Measurements from ENCODE around the gene RAX.

The RAX gene

GRCh38 chr18:59242906-59243305, 30.3 kb downstream of the RAX start:
- no peak overlapping the region for H3K4me3 ChIP-seq (ENCODE audit: low read length in 2 of 2)
- H3K4me2 ChIP-seq (ENCODE audit: insufficient read depth, low read length, poor library complexity, severe bottlenecking) = no peak overlapping the region
- H3K9ac ChIP-seq (ENCODE audit: low read depth, low read length, poor library complexity) = no peak overlapping the region
- H2BK120ac ChIP-seq (ENCODE audit: low read depth, low read length) = no peak overlapping the region
- H3K14ac ChIP-seq (ENCODE audit: low read length) = no peak overlapping the region
- H2BK12ac ChIP-seq (ENCODE audit: low read length) = no peak overlapping the region
- H3K79me1 ChIP-seq (ENCODE audit: low read depth, low read length) = no peaks in the 10 kb centered on the region
- H2AFZ ChIP-seq (ENCODE audit: low read length) = no peak overlapping the region
- H4K8ac ChIP-seq (ENCODE audit: low read depth, low read length) = no peak overlapping the region
- H2BK5ac ChIP-seq (ENCODE audit: low read length) = no peak overlapping the region
- H2AK5ac ChIP-seq (ENCODE audit: low read depth, low read length) = no peak overlapping the region
- no peaks in the 10 kb centered on the region for H3K9me3 ChIP-seq (replicated peaks in 1 of 2; ENCODE audit: control insufficient read depth in 2 of 2, insufficient read depth in 1 of 2, low read depth in 1 of 2, low read length in 2 of 2)
- H4K91ac ChIP-seq (ENCODE audit: low read depth, low read length, poor library complexity) = no peak overlapping the region
- peaks cover 0 to 30% (median 0%) of the 10 kb centered on the region in 3 experiments for H3K27me3 ChIP-seq (ENCODE audit: control insufficient read depth in 3 of 3, insufficient read depth in 3 of 3, low read depth in 1 of 3, low read length in 3 of 3)
- no CpG with 5 or more reads among the region's 2 CpGs for WGBS, 2 donors (ENCODE audit: extremely low coverage in 2 of 2, insufficient read length in 2 of 2, insufficient replicate concordance in 1 of 2)
- H3K27ac ChIP-seq (replicated peaks; ENCODE audit: low read length) = no peak overlapping the region
- H3K4ac ChIP-seq (ENCODE audit: low read length) = no peak overlapping the region
- no peaks in the 10 kb centered on the region for H3K4me1 ChIP-seq (ENCODE audit: control insufficient read depth in 2 of 2, insufficient read depth in 1 of 2, low read depth in 1 of 2, low read length in 2 of 2)
- no peak overlapping the region for H3K18ac ChIP-seq (ENCODE audit: low read length)
- no peak overlapping the region for H2BK15ac ChIP-seq (ENCODE audit: low read length)
- no peaks in the 10 kb centered on the region for H3K36me3 ChIP-seq (replicated peaks in 1 of 2; ENCODE audit: control insufficient read depth in 2 of 2, insufficient read depth in 2 of 2, low read length in 2 of 2)
- DNase-seq (ENCODE audit: low spot score) = no peak
- H3K23ac ChIP-seq (ENCODE audit: low read depth, low read length, poor library complexity) = no peak overlapping the region

- Histone ChIP-seq H3K23ac (ENCODE audit: low read depth, low read length, poor library complexity) (no peak overlapping the region), H3K36me3 (replicated peaks in 1 of 2; ENCODE audit: control insufficient read depth in 2 of 2, insufficient read depth in 2 of 2, low read length in 2 of 2) (no peaks in the 10 kb centered on the region), H2AFZ (ENCODE audit: low read length) (no peak overlapping the region), H3K27me3 (ENCODE audit: control insufficient read depth in 3 of 3, insufficient read depth in 3 of 3, low read depth in 1 of 3, low read length in 3 of 3) (peaks cover 0 to 9% (median 0%) of the 10 kb centered on the region in 3 experiments), H3K18ac (ENCODE audit: low read length) (no peak overlapping the region), H3K4me2 (ENCODE audit: insufficient read depth, low read length, poor library complexity, severe bottlenecking) (no peak overlapping the region), H3K79me1 (ENCODE audit: low read depth, low read length) (no peaks in the 10 kb centered on the region), H2BK5ac (ENCODE audit: low read length) (no peak overlapping the region), H3K27ac (replicated peaks; ENCODE audit: low read length) (no peak overlapping the region), H4K8ac (ENCODE audit: low read depth, low read length) (no peak overlapping the region), H2BK12ac (ENCODE audit: low read length) (no peak overlapping the region), H3K9me3 (replicated peaks in 1 of 2; ENCODE audit: control insufficient read depth in 2 of 2, insufficient read depth in 1 of 2, low read depth in 1 of 2, low read length in 2 of 2) (no peaks in the 10 kb centered on the region), H3K14ac (ENCODE audit: low read length) (no peak overlapping the region), H2BK15ac (ENCODE audit: low read length) (no peak overlapping the region), H3K4me3 (ENCODE audit: low read length in 2 of 2) (no peak overlapping the region), H2BK120ac (ENCODE audit: low read depth, low read length) (no peak overlapping the region), H3K4ac (ENCODE audit: low read length) (no peak overlapping the region), H4K91ac (ENCODE audit: low read depth, low read length, poor library complexity) (no peak overlapping the region), H3K9ac (ENCODE audit: low read depth, low read length, poor library complexity) (no peak overlapping the region), H3K4me1 (ENCODE audit: control insufficient read depth in 2 of 2, insufficient read depth in 1 of 2, low read depth in 1 of 2, low read length in 2 of 2) (no peaks in the 10 kb centered on the region), H2AK5ac (ENCODE audit: low read depth, low read length) (no peak overlapping the region)
- WGBS, 2 donors (ENCODE audit: extremely low coverage in 2 of 2, insufficient read length in 2 of 2, insufficient replicate concordance in 1 of 2) = no CpG with 5 or more reads among the region's 4 CpGs
- no peak for DNase-seq (ENCODE audit: low spot score)
These were observed 33.6 kb downstream of the RAX start for GRCh38 chr18:59239642-59240041.

- no peak overlapping the region for H3K9ac ChIP-seq (ENCODE audit: low read depth, low read length, poor library complexity)
- H3K9me3 ChIP-seq (replicated peaks in 1 of 2; ENCODE audit: control insufficient read depth in 2 of 2, insufficient read depth in 1 of 2, low read depth in 1 of 2, low read length in 2 of 2) = no peaks in the 10 kb centered on the region
- H3K4me1 ChIP-seq (ENCODE audit: control insufficient read depth in 2 of 2, insufficient read depth in 1 of 2, low read depth in 1 of 2, low read length in 2 of 2) = no peaks in the 10 kb centered on the region
- H3K23ac ChIP-seq (ENCODE audit: low read depth, low read length, poor library complexity) = no peak overlapping the region
- H3K4ac ChIP-seq (ENCODE audit: low read length) = no peak overlapping the region
- H3K79me1 ChIP-seq (ENCODE audit: low read depth, low read length) = no peaks in the 10 kb centered on the region
- H2BK5ac ChIP-seq (ENCODE audit: low read length) = no peak overlapping the region
- H3K27ac ChIP-seq (replicated peaks; ENCODE audit: low read length) = no peak overlapping the region
- no peak overlapping the region for H4K91ac ChIP-seq (ENCODE audit: low read depth, low read length, poor library complexity)
- no peak overlapping the region for H3K14ac ChIP-seq (ENCODE audit: low read length)
- no peak overlapping the region for H3K4me3 ChIP-seq (ENCODE audit: low read length in 2 of 2)
- no peak overlapping the region for H3K4me2 ChIP-seq (ENCODE audit: insufficient read depth, low read length, poor library complexity, severe bottlenecking)
- no peak for DNase-seq (ENCODE audit: low spot score)
- no peak overlapping the region for H2BK15ac ChIP-seq (ENCODE audit: low read length)
- H3K36me3 ChIP-seq (replicated peaks in 1 of 2; ENCODE audit: control insufficient read depth in 2 of 2, insufficient read depth in 2 of 2, low read length in 2 of 2) = no peaks in the 10 kb centered on the region
- H2BK12ac ChIP-seq (ENCODE audit: low read length) = no peak overlapping the region
- no peak overlapping the region for H2BK120ac ChIP-seq (ENCODE audit: low read depth, low read length)
- no peak overlapping the region for H2AK5ac ChIP-seq (ENCODE audit: low read depth, low read length)
- no peak overlapping the region for H4K8ac ChIP-seq (ENCODE audit: low read depth, low read length)
- H2AFZ ChIP-seq (ENCODE audit: low read length) = no peak overlapping the region
- no peak overlapping the region for H3K18ac ChIP-seq (ENCODE audit: low read length)
- peaks cover 0 to 7% (median 0%) of the 10 kb centered on the region in 3 experiments for H3K27me3 ChIP-seq (ENCODE audit: control insufficient read depth in 3 of 3, insufficient read depth in 3 of 3, low read depth in 1 of 3, low read length in 3 of 3)
These were observed 34.9 kb downstream of the RAX start for GRCh38 chr18:59238385-59238784.

GRCh38 chr18:59233017-59233410, 40.2 kb downstream of the RAX start:
- peaks cover 0 to 23% (median 0%) of the 10 kb centered on the region in 3 experiments for H3K27me3 ChIP-seq (ENCODE audit: control insufficient read depth in 3 of 3, insufficient read depth in 3 of 3, low read depth in 1 of 3, low read length in 3 of 3)
- H3K23ac ChIP-seq (ENCODE audit: low read depth, low read length, poor library complexity) = no peak overlapping the region
- H3K4me1 ChIP-seq (ENCODE audit: control insufficient read depth in 2 of 2, insufficient read depth in 1 of 2, low read depth in 1 of 2, low read length in 2 of 2) = no peaks in the 10 kb centered on the region
- H3K4ac ChIP-seq (ENCODE audit: low read length) = no peak overlapping the region
- no peak overlapping the region for H3K14ac ChIP-seq (ENCODE audit: low read length)
- no peak overlapping the region for H2BK12ac ChIP-seq (ENCODE audit: low read length)
- H3K4me2 ChIP-seq (ENCODE audit: insufficient read depth, low read length, poor library complexity, severe bottlenecking) = no peak overlapping the region
- H3K18ac ChIP-seq (ENCODE audit: low read length) = no peak overlapping the region
- no peak overlapping the region for H2BK15ac ChIP-seq (ENCODE audit: low read length)
- H2AFZ ChIP-seq (ENCODE audit: low read length) = no peak overlapping the region
- no peak overlapping the region for H4K91ac ChIP-seq (ENCODE audit: low read depth, low read length, poor library complexity)
- H3K27ac ChIP-seq (replicated peaks; ENCODE audit: low read length) = no peak overlapping the region
- DNase-seq (ENCODE audit: low spot score) = no peak
- H2BK5ac ChIP-seq (ENCODE audit: low read length) = no peak overlapping the region
- H3K4me3 ChIP-seq (ENCODE audit: low read length in 2 of 2) = no peak overlapping the region
- no CpG with 5 or more reads among the region's 6 CpGs for WGBS, 2 donors (ENCODE audit: extremely low coverage in 2 of 2, insufficient read length in 2 of 2, insufficient replicate concordance in 1 of 2)
- H3K79me1 ChIP-seq (ENCODE audit: low read depth, low read length) = no peaks in the 10 kb centered on the region
- no peak overlapping the region for H4K8ac ChIP-seq (ENCODE audit: low read depth, low read length)
- no peak overlapping the region for H2AK5ac ChIP-seq (ENCODE audit: low read depth, low read length)
- H3K36me3 ChIP-seq (replicated peaks in 1 of 2; ENCODE audit: control insufficient read depth in 2 of 2, insufficient read depth in 2 of 2, low read length in 2 of 2) = no peaks in the 10 kb centered on the region
- H3K9ac ChIP-seq (ENCODE audit: low read depth, low read length, poor library complexity) = no peak overlapping the region
- H3K9me3 ChIP-seq (replicated peaks in 1 of 2; ENCODE audit: control insufficient read depth in 2 of 2, insufficient read depth in 1 of 2, low read depth in 1 of 2, low read length in 2 of 2) = no peaks in the 10 kb centered on the region
- H2BK120ac ChIP-seq (ENCODE audit: low read depth, low read length) = no peak overlapping the region
